Sigmoid colon (tissue), 4 donors: ENCODE measurements around the gene CTR9.

Experiments
- EP300 ChIP-seq, 4 donors: sonication (generic); formaldehyde crosslinking; IDR thresholded peaks; one replicate each; pipeline ENCODE4 v1.6.1; 2017; ENCODE audit warnings: antibody characterized with exemption in 4 of 4
- POLR2A ChIP-seq, 2 donors: fragments of 450-650 bp; IDR thresholded peaks; one replicate each; pipeline ENCODE4 v1.6.1; 2016; ENCODE audit warnings: antibody characterized with exemption in 2 of 2, mild to moderate bottlenecking in 2 of 2, moderate library complexity in 2 of 2
- POLR2AphosphoS5 ChIP-seq, 4 donors: sonication (generic); formaldehyde crosslinking; IDR thresholded peaks; one replicate each; pipeline ENCODE4 v1.6.1; 2017; ENCODE audit warnings: antibody characterized with exemption in 4 of 4
- TF ChIP-seq, protein P1 (sequence below), 4 experiments: fragments of 450-650 bp in 3 of 4; fragments of 200-600 bp in 1 of 4; IDR thresholded peaks; one replicate each; pipeline ENCODE4 v1.5.1; 2016 to 2019; ENCODE audit warnings: antibody characterized with exemption in 4 of 4, mild to moderate bottlenecking in 3 of 4, moderate library complexity in 2 of 4

DNA sequence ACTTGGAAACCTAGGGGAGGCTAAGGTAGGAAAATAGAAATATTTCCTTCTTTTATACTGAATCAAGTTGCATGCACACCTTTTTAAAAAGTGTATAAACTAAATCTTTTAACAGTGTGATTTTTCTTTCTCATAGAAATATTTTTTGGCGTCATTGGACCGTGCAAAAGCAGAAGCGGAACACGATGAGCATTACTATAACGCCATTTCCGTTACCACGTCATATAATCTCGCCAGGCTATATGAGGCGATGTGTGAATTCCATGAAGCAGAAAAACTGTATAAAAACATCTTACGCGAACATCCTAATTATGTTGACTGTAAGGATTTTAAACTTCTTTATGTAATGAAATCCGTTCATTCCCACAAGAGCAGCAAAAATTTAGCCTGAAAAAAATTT is 13.4 kb downstream of the CTR9 start:
- TF ChIP-seq, protein P1, sequence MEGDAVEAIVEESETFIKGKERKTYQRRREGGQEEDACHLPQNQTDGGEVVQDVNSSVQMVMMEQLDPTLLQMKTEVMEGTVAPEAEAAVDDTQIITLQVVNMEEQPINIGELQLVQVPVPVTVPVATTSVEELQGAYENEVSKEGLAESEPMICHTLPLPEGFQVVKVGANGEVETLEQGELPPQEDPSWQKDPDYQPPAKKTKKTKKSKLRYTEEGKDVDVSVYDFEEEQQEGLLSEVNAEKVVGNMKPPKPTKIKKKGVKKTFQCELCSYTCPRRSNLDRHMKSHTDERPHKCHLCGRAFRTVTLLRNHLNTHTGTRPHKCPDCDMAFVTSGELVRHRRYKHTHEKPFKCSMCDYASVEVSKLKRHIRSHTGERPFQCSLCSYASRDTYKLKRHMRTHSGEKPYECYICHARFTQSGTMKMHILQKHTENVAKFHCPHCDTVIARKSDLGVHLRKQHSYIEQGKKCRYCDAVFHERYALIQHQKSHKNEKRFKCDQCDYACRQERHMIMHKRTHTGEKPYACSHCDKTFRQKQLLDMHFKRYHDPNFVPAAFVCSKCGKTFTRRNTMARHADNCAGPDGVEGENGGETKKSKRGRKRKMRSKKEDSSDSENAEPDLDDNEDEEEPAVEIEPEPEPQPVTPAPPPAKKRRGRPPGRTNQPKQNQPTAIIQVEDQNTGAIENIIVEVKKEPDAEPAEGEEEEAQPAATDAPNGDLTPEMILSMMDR (IDR thresholded peaks at IDR 0.05), result no peak
- TF ChIP-seq POLR2A (IDR thresholded peaks at IDR 0.05) (no peak), EP300 (IDR thresholded peaks at IDR 0.05) (no peak), POLR2AphosphoS5 (IDR thresholded peaks at IDR 0.05) (no peak)
